HEK293 (cell line): ENCODE measurements around the gene SMIM31.

ENCODE experiments used
- CTCF ChIA-PET: fragments of 350-600 bp; formaldehyde crosslinking; extraction: SDS; loops from one replicate; lab custom pipeline; 2021; ENCODE audit warnings: antibody characterized with exemption; lab: Yijun Ruan, JAX
- POLR2A ChIA-PET: fragments of 300-600 bp; formaldehyde crosslinking; extraction: SDS; loops from one replicate; lab custom pipeline; 2020; ENCODE audit warnings: antibody characterized with exemption, inconsistent platforms; lab: Yijun Ruan, JAX
- H3K27ac ChIP-seq: fragments of 200-500 bp; sonication (Bioruptor generic); 2 replicates; pipeline ENCODE4 v1.5.1; 2014; ENCODE audit warnings: low read depth, low read length, control low read depth, inconsistent platforms; ENCODE audit errors: extremely low read depth
- H3K36me3 ChIP-seq, 2 experiments: fragments of 200-500 bp in 1 of 2; sonication (Bioruptor generic) in 1 of 2; 1 replicate in 1 of 2; 2 replicates in 1 of 2; pipeline ENCODE4 v1.5.1; 2014 to 2017; ENCODE audit warnings: inconsistent platforms in 2 of 2, low read length in 2 of 2; ENCODE audit not compliant: control insufficient read depth in 2 of 2, insufficient read depth in 1 of 2
- H3K4me1 ChIP-seq: fragments of 200-500 bp; sonication (Bioruptor generic); 2 replicates; pipeline ENCODE4 v1.5.1; 2014; ENCODE audit warnings: mild to moderate bottlenecking, low read length, inconsistent platforms; ENCODE audit not compliant: control insufficient read depth, insufficient read depth
- H3K4me3 ChIP-seq: 2 replicates; pipeline ENCODE4 v1.5.1; 2011; ENCODE audit warnings: low read depth, mild to moderate bottlenecking, control low read depth, low read length, moderate library complexity
- H3K9me3 ChIP-seq: fragments of 200-500 bp; sonication (Bioruptor generic); 2 replicates; pipeline ENCODE4 v1.5.1; 2014; ENCODE audit warnings: low read depth, low read length, inconsistent platforms; ENCODE audit not compliant: control insufficient read depth, insufficient read depth
- BCL11A ChIP-seq: fragments of 450-650 bp; formaldehyde crosslinking; IDR thresholded peaks from 2 replicates; pipeline ENCODE4 v1.5.1; 2016; ENCODE audit warnings: low read depth, missing biosample characterization, missing genetic modification characterization
- GLI2 ChIP-seq: fragments of 450-650 bp; formaldehyde crosslinking; IDR thresholded peaks from 2 replicates; pipeline ENCODE4; 2017; ENCODE audit warnings: missing biosample characterization, missing genetic modification characterization, low read depth, borderline replicate concordance
- GLIS1 ChIP-seq: fragments of 450-650 bp; formaldehyde crosslinking; IDR thresholded peaks from 2 replicates; pipeline ENCODE4 v1.5.1; 2016; ENCODE audit warnings: missing biosample characterization, missing genetic modification characterization
- KLF7 ChIP-seq: fragments of 450-650 bp; formaldehyde crosslinking; IDR thresholded peaks from 2 replicates; pipeline ENCODE4 v1.5.1; 2016; ENCODE audit warnings: missing biosample characterization, missing genetic modification characterization, borderline replicate concordance
- PRDM2 ChIP-seq: fragments of 450-650 bp; formaldehyde crosslinking; IDR thresholded peaks from 2 replicates; pipeline ENCODE4 v1.5.1; 2016; ENCODE audit warnings: missing biosample characterization, missing genetic modification characterization, borderline replicate concordance
- ZBTB10 ChIP-seq: fragments of 450-650 bp; formaldehyde crosslinking; IDR thresholded peaks from 2 replicates; pipeline ENCODE4 v1.5.1; 2016; ENCODE audit warnings: missing biosample characterization, missing genetic modification characterization
- ZFHX2 ChIP-seq: fragments of 450-650 bp; formaldehyde crosslinking; conservative IDR thresholded peaks from 2 replicates; pipeline ENCODE4 v1.5.1; 2016; ENCODE audit warnings: missing biosample characterization, missing genetic modification characterization
- ZNF146 ChIP-seq: fragments of 450-650 bp; formaldehyde crosslinking; IDR thresholded peaks from 2 replicates; pipeline ENCODE4 v1.5.1; 2016; ENCODE audit warnings: missing biosample characterization, missing genetic modification characterization
- ZNF148 ChIP-seq: fragments of 450-650 bp; formaldehyde crosslinking; IDR thresholded peaks from 2 replicates; pipeline ENCODE4 v1.5.0; 2017; ENCODE audit warnings: missing biosample characterization, missing genetic modification characterization, borderline replicate concordance
- ZNF174 ChIP-seq: fragments of 450-650 bp; formaldehyde crosslinking; IDR thresholded peaks from 2 replicates; pipeline ENCODE4 v1.5.0; 2017; ENCODE audit warnings: missing biosample characterization, mild to moderate bottlenecking, missing genetic modification characterization
- ZNF280D ChIP-seq: fragments of 450-650 bp; formaldehyde crosslinking; IDR thresholded peaks from 2 replicates; pipeline ENCODE4 v1.5.1; 2016; ENCODE audit warnings: missing biosample characterization, missing genetic modification characterization
- ZNF311 ChIP-seq: fragments of 450-650 bp; formaldehyde crosslinking; IDR thresholded peaks from 2 replicates; pipeline ENCODE4 v1.5.1; 2017; ENCODE audit warnings: missing biosample characterization, missing genetic modification characterization, borderline replicate concordance
- ZNF335 ChIP-seq: fragments of 450-650 bp; formaldehyde crosslinking; conservative IDR thresholded peaks from 2 replicates; pipeline ENCODE4 v1.5.1; 2016; ENCODE audit warnings: missing biosample characterization, missing genetic modification characterization
- ZNF394 ChIP-seq: fragments of 450-650 bp; formaldehyde crosslinking; IDR thresholded peaks from 2 replicates; pipeline ENCODE4 v1.5.1; 2016; ENCODE audit warnings: missing biosample characterization, missing genetic modification characterization, mild to moderate bottlenecking, moderate library complexity, borderline replicate concordance
- ZNF449 ChIP-seq: fragments of 450-650 bp; formaldehyde crosslinking; IDR thresholded peaks from 2 replicates; pipeline ENCODE4 v1.5.1; 2017; ENCODE audit warnings: missing biosample characterization, mild to moderate bottlenecking, missing genetic modification characterization, moderate library complexity
- ZNF514 ChIP-seq: fragments of 450-650 bp; formaldehyde crosslinking; IDR thresholded peaks from 2 replicates; pipeline ENCODE4 v1.5.1; 2016; ENCODE audit warnings: missing biosample characterization, missing genetic modification characterization
- ZNF645 ChIP-seq: fragments of 450-650 bp; formaldehyde crosslinking; IDR thresholded peaks from 2 replicates; pipeline ENCODE4; 2016; ENCODE audit warnings: missing biosample characterization, missing genetic modification characterization
- ZNF843 ChIP-seq: fragments of 450-650 bp; formaldehyde crosslinking; IDR thresholded peaks from 2 replicates; pipeline ENCODE4 v1.5.1; 2016; ENCODE audit warnings: missing biosample characterization, missing genetic modification characterization
- ZSCAN23 ChIP-seq: fragments of 450-650 bp; formaldehyde crosslinking; IDR thresholded peaks from 2 replicates; pipeline ENCODE4 v1.5.1; 2016; ENCODE audit warnings: missing biosample characterization, missing genetic modification characterization

SMIM31 gene

GRCh38 chr4:164706675-164707074 lies 47.3 kb upstream of the SMIM31 start (continued):
- TF ChIP-seq ZSCAN23 (tag by site-specific recombination) = no peak
- TF ChIP-seq ZBTB10 (tag by site-specific recombination) = no peak
- TF ChIP-seq ZNF514 (tag by site-specific recombination) = no peak

GRCh38 chr4:164716901-164717300 lies 37.0 kb upstream of the SMIM31 start:
- POLR2A ChIA-PET = no interaction called here
- Histone ChIP-seq H3K4me3 (no peak overlapping the region), H3K9me3 (no peaks in the 10 kb centered on the region), H3K27ac (no peak overlapping the region), H3K36me3 (no peaks in the 10 kb centered on the region), H3K4me1 (no peaks in the 10 kb centered on the region)
- CTCF ChIA-PET = interaction anchor here (0.7 kb wide), 1 partner anchor 118 kb away, joined by 3 read pairs; no protein-coding TSS in a partner anchor
- TF ChIP-seq ZFHX2 (tag by site-specific recombination) = no peak
- TF ChIP-seq ZNF280D (tag by site-specific recombination) = no peak
- TF ChIP-seq ZNF645 = no peak
- TF ChIP-seq ZNF843 (tag by site-specific recombination) = no peak
- TF ChIP-seq PRDM2 (tag by site-specific recombination) = no peak
- TF ChIP-seq ZNF148 = no peak
- TF ChIP-seq ZNF449 (tag by site-specific recombination) = no peak
- no peak for TF ChIP-seq ZNF311
- no peak for TF ChIP-seq GLIS1
- TF ChIP-seq ZNF335 (tag by site-specific recombination) = no peak
- no peak for TF ChIP-seq BCL11A (tag by site-specific recombination)
- TF ChIP-seq ZNF174 (tag by site-specific recombination) = no peak
- TF ChIP-seq ZNF146 (tag by site-specific recombination) = no peak
- no peak for TF ChIP-seq KLF7
- TF ChIP-seq GLI2 = no peak
- TF ChIP-seq ZNF394 (tag by site-specific recombination) = no peak
